ENCODE results near the gene PEDS1. TPM values are rescaled to one million over a fixed set of nuclear protein-coding genes. Genes with fewer than 3 reads are reported as not detected.
A peak's percentile ranks its signal among the peaks of the same experiment; 100 is the strongest.

PEDS1 gene
- total and polyA plus RNA-seq, 2 of the 13 experiments (the other 11 are each of a cell fraction or from before 2014, with no cell fraction given): 30.5 to 93.9 TPM

- TF ChIP-seq, protein P1, sequence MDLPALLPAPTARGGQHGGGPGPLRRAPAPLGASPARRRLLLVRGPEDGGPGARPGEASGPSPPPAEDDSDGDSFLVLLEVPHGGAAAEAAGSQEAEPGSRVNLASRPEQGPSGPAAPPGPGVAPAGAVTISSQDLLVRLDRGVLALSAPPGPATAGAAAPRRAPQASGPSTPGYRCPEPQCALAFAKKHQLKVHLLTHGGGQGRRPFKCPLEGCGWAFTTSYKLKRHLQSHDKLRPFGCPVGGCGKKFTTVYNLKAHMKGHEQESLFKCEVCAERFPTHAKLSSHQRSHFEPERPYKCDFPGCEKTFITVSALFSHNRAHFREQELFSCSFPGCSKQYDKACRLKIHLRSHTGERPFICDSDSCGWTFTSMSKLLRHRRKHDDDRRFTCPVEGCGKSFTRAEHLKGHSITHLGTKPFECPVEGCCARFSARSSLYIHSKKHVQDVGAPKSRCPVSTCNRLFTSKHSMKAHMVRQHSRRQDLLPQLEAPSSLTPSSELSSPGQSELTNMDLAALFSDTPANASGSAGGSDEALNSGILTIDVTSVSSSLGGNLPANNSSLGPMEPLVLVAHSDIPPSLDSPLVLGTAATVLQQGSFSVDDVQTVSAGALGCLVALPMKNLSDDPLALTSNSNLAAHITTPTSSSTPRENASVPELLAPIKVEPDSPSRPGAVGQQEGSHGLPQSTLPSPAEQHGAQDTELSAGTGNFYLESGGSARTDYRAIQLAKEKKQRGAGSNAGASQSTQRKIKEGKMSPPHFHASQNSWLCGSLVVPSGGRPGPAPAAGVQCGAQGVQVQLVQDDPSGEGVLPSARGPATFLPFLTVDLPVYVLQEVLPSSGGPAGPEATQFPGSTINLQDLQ (CRISPR knock-in tag; IDR thresholded peaks at IDR 0.05): no peak; the same call in 1 of the 2 replicates
- TF ChIP-seq DDIT3 (CRISPR knock-in tag; IDR thresholded peaks at IDR 0.05) (no peak), ZNF468 (CRISPR knock-in tag; IDR thresholded peaks at IDR 0.05) (no peak), NR2C2 (CRISPR knock-in tag; IDR thresholded peaks at IDR 0.05; ENCODE audit: borderline replicate concordance) (peak; percentile 37; the same call in 1 of the 2 replicates), GABPA (IDR thresholded peaks at IDR 0.05; ENCODE audit: low read depth, low read length) (no peak), GABPA (CRISPR knock-in tag; IDR thresholded peaks at IDR 0.05; ENCODE audit: low read depth) (peak; percentile 30; the same call in 1 of the 2 replicates), ZBTB34 (CRISPR knock-in tag; IDR thresholded peaks at IDR 0.05) (no peak; the same call in 1 of the 2 replicates), FOXP1 (IDR thresholded peaks at IDR 0.05) (no peak), FOXP1 (CRISPR knock-in tag; IDR thresholded peaks at IDR 0.05) (no peak), ZNF558 (CRISPR knock-in tag; IDR thresholded peaks at IDR 0.05; ENCODE audit: borderline replicate concordance) (no peak), POLR2G (IDR thresholded peaks at IDR 0.05; ENCODE audit: low read depth, low read length) (peak; percentile 67), SOX6 (IDR thresholded peaks at IDR 0.05) (no peak), SOX6 (CRISPR knock-in tag; IDR thresholded peaks at IDR 0.05) (peak; percentile 52; the same call in 1 of the 2 replicates), ZNF777 (CRISPR knock-in tag; IDR thresholded peaks at IDR 0.05) (no peak), ZFP41 (CRISPR knock-in tag; IDR thresholded peaks at IDR 0.05; ENCODE audit: borderline replicate concordance) (no peak), KLF11 (CRISPR knock-in tag; IDR thresholded peaks at IDR 0.05) (no peak; the same call in 1 of the 2 replicates), ZKSCAN8 (CRISPR knock-in tag; IDR thresholded peaks at IDR 0.05; ENCODE audit: borderline replicate concordance) (no peak), ZNF768 (CRISPR knock-in tag; IDR thresholded peaks at IDR 0.05) (no peak; the same call in 1 of the 2 replicates), SKI (IDR thresholded peaks at IDR 0.05; ENCODE audit: partially characterized antibody) (no peak), ZC3H4 (CRISPR knock-in tag; IDR thresholded peaks at IDR 0.05; ENCODE audit: borderline replicate concordance) (no peak), ZNF780A (CRISPR knock-in tag; IDR thresholded peaks at IDR 0.05) (no peak), ZNF878 (CRISPR knock-in tag; IDR thresholded peaks at IDR 0.05) (peak; percentile 14; the same call in 1 of the 2 replicates), BRCA1 (CRISPR knock-in tag; IDR thresholded peaks at IDR 0.05) (no peak)
- TF ChIP-seq, protein P2, sequence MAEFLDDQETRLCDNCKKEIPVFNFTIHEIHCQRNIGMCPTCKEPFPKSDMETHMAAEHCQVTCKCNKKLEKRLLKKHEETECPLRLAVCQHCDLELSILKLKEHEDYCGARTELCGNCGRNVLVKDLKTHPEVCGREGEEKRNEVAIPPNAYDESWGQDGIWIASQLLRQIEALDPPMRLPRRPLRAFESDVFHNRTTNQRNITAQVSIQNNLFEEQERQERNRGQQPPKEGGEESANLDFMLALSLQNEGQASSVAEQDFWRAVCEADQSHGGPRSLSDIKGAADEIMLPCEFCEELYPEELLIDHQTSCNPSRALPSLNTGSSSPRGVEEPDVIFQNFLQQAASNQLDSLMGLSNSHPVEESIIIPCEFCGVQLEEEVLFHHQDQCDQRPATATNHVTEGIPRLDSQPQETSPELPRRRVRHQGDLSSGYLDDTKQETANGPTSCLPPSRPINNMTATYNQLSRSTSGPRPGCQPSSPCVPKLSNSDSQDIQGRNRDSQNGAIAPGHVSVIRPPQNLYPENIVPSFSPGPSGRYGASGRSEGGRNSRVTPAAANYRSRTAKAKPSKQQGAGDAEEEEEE (CRISPR knock-in tag; IDR thresholded peaks at IDR 0.05; ENCODE audit: borderline replicate concordance): 0 out of 2 replicates have a peak, but pooled peaks have one; percentile 19
Observed at GRCh38 chr20:50187403-50188051, 34.0 kb upstream of the PEDS1 start (continued).

Data from HepG2 (cell line).